Measurements from ENCODE around the gene TACC3. TPM values are rescaled to one million over a fixed set of nuclear protein-coding genes. Genes with fewer than 3 reads are reported as not detected.

Gene TACC3
- total RNA-seq (2021) = 150 and 156 TPM in 2 replicates
- long read RNA-seq, transcript TACC3-201 (16 exons, 2,781 nt) = major isoform, 573 of 784 reads
- long read RNA-seq, partial matches to known transcripts = 84 of 784 reads
- long read RNA-seq, other reads (novel, unspliced or antisense) = 122 of 784 reads

DNA sequence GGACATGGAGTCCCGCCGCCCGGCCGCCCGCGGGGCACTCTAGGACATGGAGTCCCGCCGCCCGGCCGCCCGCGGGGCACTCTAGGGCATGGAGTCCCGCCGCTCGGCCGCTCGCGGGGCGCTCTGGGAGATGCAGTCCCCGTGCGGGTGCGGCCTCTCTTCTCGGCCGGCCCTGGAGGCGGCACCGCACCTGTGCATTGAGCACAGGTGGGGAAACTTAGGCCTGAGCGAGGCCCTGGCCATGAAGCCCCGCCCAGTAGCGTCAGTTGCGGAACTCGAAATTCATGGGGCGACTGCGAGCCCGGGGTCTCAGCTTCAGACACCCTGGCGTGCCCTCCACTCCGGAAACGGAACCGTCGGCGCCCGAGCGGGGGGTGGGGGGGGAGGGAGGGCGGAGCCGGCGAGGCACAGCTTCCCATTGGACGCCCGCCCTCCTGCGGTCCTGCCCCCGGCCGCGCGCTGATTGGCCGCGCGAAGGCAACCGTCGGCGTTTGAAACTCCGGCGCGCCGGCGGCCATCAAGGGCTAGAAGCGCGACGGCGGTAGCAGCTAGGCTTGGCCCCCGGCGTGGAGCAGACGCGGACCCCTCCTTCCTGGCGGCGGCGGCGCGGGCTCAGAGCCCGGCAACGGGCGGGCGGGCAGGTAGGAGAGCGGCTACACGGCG is at the start of gene TACC3, which contains the start of gene TMEM129:
TSS of gene TACC3 (plus strand) at position 519 of the 663 bp plus-strand sequence. CDS start 1,901 bp downstream, outside the sequence.
TSS of gene TMEM129 (minus strand) at position 321 of the 663 bp plus-strand sequence. CDS start 486 bp downstream, outside the sequence.
- Histone ChIP-seq H4K91ac (ENCODE audit: insufficient read length, low read depth, low read length) (no peak within 1 kb of the TSS), H2BK20ac (ENCODE audit: low read depth, low read length, poor library complexity, severe bottlenecking) (no peak within 1 kb of the TSS), H2BK5ac (ENCODE audit: insufficient read length, low read length) (no peak within 1 kb of the TSS), H2BK120ac (ENCODE audit: low read depth, low read length, poor library complexity, severe bottlenecking) (no peak within 1 kb of the TSS), H4K20me1 (ENCODE audit: control insufficient read depth, insufficient read depth, insufficient read length) (no peaks in the 10 kb centered on the region), H3K79me2 (ENCODE audit: insufficient read depth, low read length) (peaks cover 20% of the 10 kb centered on the region; the same call in 1 of the 2 replicates), H3K4me1 (ENCODE audit: insufficient read depth, low read length) (no peaks in the 10 kb centered on the region), H3K27me3 (ENCODE audit: insufficient read depth, low read length) (no peaks in the 10 kb centered on the region), H2BK12ac (ENCODE audit: insufficient read length, low read depth, low read length) (no peak within 1 kb of the TSS), H2AK5ac (ENCODE audit: insufficient read length, low read length) (no peak within 1 kb of the TSS), H3K23ac (ENCODE audit: insufficient read length, low read depth, low read length) (no peak within 1 kb of the TSS), H3K14ac (ENCODE audit: insufficient read depth, low read length) (peak within 1 kb of the TSS; percentile 42), H3K56ac (ENCODE audit: insufficient read length, low read depth, low read length) (no peak within 1 kb of the TSS), H3K4ac (ENCODE audit: low read depth, low read length) (no peak within 1 kb of the TSS), H3K9me3 (ENCODE audit: control insufficient read depth, low read depth, low read length) (no peaks in the 10 kb centered on the region), H3K27ac (ENCODE audit: insufficient read length, low read depth, low read length) (no peak within 1 kb of the TSS), H2AFZ (ENCODE audit: low read length) (no peak within 1 kb of the TSS), H3K79me1 (ENCODE audit: insufficient read depth, low read depth, low read length, poor library complexity, severe bottlenecking) (peaks cover 18% of the 10 kb centered on the region), H4K5ac (ENCODE audit: insufficient read length, low read depth, low read length) (no peak within 1 kb of the TSS), H3K18ac (ENCODE audit: insufficient read length, low read depth, low read length) (peak within 1 kb of the TSS; percentile 90), H2BK15ac (ENCODE audit: low read depth, low read length) (no peak within 1 kb of the TSS), H3K23me2 (ENCODE audit: insufficient read length, low read depth, low read length, poor library complexity, severe bottlenecking) (peaks cover 18% of the 10 kb centered on the region), H3T11ph (ENCODE audit: low read length) (no peak within 1 kb of the TSS), H4K8ac (replicated peaks; ENCODE audit: insufficient read length, low read depth, low read length) (no peak within 1 kb of the TSS), H3K4me2 (ENCODE audit: insufficient read depth, insufficient read length, low read length) (peak within 1 kb of the TSS; percentile 80), H3K9ac (ENCODE audit: extremely low read depth, insufficient read length, low read length) (peak within 1 kb of the TSS; percentile 71)
- H3K27me3 Mint-ChIP-seq (ENCODE audit: low read depth) = no peaks in the 10 kb centered on the region; the same call in 1 of the 2 replicates
- H3K4me1 Mint-ChIP-seq = peaks cover 21 to 28% of the 10 kb centered on the region in 2 experiments
- peak within 1 kb of the TSS; percentile 96 to 99 for H3K4me3 Mint-ChIP-seq
- DNase-seq = peak; percentile 99
- peaks cover 27 to 51% (median 46%) of the 10 kb centered on the region in 3 experiments for H3K36me3 Mint-ChIP-seq (ENCODE audit: insufficient read depth in 1 of 3, low read depth in 3 of 3)
- WGBS (ENCODE audit: extremely low coverage, insufficient read length, low lambda C conversion rate) = no CpG with 5 or more reads among the region's 83 CpGs
- TF ChIP-seq, protein P1, sequence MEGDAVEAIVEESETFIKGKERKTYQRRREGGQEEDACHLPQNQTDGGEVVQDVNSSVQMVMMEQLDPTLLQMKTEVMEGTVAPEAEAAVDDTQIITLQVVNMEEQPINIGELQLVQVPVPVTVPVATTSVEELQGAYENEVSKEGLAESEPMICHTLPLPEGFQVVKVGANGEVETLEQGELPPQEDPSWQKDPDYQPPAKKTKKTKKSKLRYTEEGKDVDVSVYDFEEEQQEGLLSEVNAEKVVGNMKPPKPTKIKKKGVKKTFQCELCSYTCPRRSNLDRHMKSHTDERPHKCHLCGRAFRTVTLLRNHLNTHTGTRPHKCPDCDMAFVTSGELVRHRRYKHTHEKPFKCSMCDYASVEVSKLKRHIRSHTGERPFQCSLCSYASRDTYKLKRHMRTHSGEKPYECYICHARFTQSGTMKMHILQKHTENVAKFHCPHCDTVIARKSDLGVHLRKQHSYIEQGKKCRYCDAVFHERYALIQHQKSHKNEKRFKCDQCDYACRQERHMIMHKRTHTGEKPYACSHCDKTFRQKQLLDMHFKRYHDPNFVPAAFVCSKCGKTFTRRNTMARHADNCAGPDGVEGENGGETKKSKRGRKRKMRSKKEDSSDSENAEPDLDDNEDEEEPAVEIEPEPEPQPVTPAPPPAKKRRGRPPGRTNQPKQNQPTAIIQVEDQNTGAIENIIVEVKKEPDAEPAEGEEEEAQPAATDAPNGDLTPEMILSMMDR (conservative IDR thresholded peaks at IDR 0.05) = no peak
- peak within 1 kb of the TSS; percentile 92 to 96 (median 96); a peak in 6 of 7 replicates for H3K27ac Mint-ChIP-seq
- H3K9me3 Mint-ChIP-seq = no peaks in the 10 kb centered on the region
